Measurements from ENCODE around the gene IGFL2. TPM values are rescaled to one million over a fixed set of nuclear protein-coding genes. Genes with fewer than 3 reads are reported as not detected.

Gene IGFL2
- total and polyA plus RNA-seq, 9 of the 15 experiments (the other 6 are each of a cell fraction or from before 2014, with no cell fraction given): 0.42 to 1.7 (median 0.75) TPM; not detected in 2

DNA sequence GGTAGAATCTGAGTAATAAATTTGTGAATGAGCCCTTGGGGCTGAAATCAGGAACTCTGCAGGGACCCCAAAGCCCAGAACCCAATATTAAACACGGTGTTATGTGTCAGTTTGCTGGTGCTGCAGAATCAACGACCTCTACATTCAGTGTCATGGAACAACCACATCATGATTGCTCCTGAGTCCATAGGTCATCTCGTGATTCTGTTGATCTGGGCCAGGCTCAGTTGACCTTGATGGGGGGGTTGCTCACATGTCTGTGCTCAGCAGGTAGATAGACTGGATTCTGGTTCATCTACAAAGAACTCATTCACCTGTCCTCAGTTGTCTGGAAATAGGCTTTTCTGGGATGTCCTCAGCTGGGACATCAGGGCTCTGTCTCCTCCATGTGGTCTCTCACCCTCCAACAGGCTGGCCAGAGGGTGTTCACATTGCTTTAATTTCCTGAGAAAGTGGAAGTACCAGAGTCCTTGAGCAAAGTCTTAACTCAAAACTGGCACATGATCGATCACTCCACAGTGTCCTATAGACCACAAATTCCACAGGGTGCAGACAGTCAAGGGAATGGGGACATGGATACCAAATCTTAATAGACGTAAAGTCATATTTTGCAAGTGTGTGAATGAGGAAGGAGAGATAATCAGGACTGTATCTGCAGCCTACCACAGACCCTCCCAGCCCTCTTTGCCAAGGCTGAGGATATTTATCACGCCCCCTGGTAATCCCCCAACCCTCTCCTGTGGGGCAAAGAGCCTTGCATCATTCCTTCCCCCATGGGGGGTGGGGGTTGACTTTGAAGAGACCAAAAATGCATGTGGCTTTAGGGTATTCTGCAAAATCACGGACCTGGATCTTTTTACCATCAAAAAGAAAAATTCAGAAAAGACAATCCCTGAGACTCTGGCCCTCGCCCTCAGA lies 42.2 kb downstream of the IGFL2 start:
- no peaks in the 10 kb centered on the region for H3K79me2 ChIP-seq (ENCODE audit: control insufficient read depth, insufficient read depth, low read length)
- no peaks in the 10 kb centered on the region for H3K9me3 ChIP-seq (replicated peaks; ENCODE audit: control insufficient read depth, insufficient read depth, low read depth, low read length)
- no peak for ATAC-seq
- H3K4me1 ChIP-seq (replicated peaks in 1 of 2; ENCODE audit: control insufficient read depth in 2 of 2, insufficient read depth in 2 of 2, low read length in 2 of 2): peaks cover 6 to 7% of the 10 kb centered on the region in 2 experiments; a peak in 4 of 5 replicates
- ChIA-PET CTCF (ENCODE audit: low intra/inter-chr PET ratio) (interaction anchor here (0.9 kb wide), 1 partner anchor 162 kb away, joined by 3 read pairs; no protein-coding TSS in a partner anchor), POLR2A (interaction anchor here (1.5 kb wide), 1 partner anchor 14 kb away, joined by 4 read pairs; no protein-coding TSS in a partner anchor)
- no peaks in the 10 kb centered on the region for H3K36me3 ChIP-seq (ENCODE audit: control insufficient read depth, insufficient read depth, low read length)
- H3K4me2 ChIP-seq (ENCODE audit: insufficient read depth, low read length): no peak overlapping the region
- 21% methylated on average over 8 of the region's 8 CpGs for WGBS (ENCODE audit: insufficient coverage, low coverage, missing lambda C conversion rate)
- no peak overlapping the region for H3K27ac ChIP-seq (ENCODE audit: extremely low read depth, low read depth, low read length)
- H3K27me3 ChIP-seq (ENCODE audit: control insufficient read depth in 2 of 2, insufficient read depth in 2 of 2, low read length in 2 of 2): peaks cover 5 to 37% of the 10 kb centered on the region in 2 experiments; a peak in 4 of 5 replicates
- no peak overlapping the region for H3K9ac ChIP-seq (ENCODE audit: insufficient read depth in 1 of 2, low read depth in 2 of 2, low read length in 2 of 2)
- FAIRE-seq: no peak
- no peaks in the 10 kb centered on the region for H4K20me1 ChIP-seq (replicated peaks; ENCODE audit: control insufficient read depth, insufficient read depth, low read length)
- no peaks in the 10 kb centered on the region for H3K9me1 ChIP-seq (ENCODE audit: control insufficient read depth, insufficient read depth, low read length)
- in situ Hi-C loops (cut with MboI) (no loop called here), intact Hi-C loops (cut with micrococcal nuclease) (loop anchor here (2.0 kb wide), 1 partner anchor 107 kb away; no protein-coding TSS in a partner anchor)
- DNase-seq (ENCODE audit: extremely low read depth in 1 of 4, low spot score in 3 of 4): no peak
- no TSS peak for BruUV-seq (replicated peaks)
- no peak overlapping the region for H3K4me3 ChIP-seq
- H2AFZ ChIP-seq (ENCODE audit: low read depth, low read length): no peak overlapping the region
- TF ChIP-seq ZNF445 (CRISPR knock-in tag; IDR thresholded peaks at IDR 0.05; ENCODE audit: low read depth) (no peak), NR2C2 (CRISPR knock-in tag; IDR thresholded peaks at IDR 0.05) (peak; percentile 50; the same call in 1 of the 2 replicates), NR2C2 (tag; IDR thresholded peaks at IDR 0.05) (no peak), TEAD1 (CRISPR knock-in tag; IDR thresholded peaks at IDR 0.05) (peak in 1 of 2 experiments; percentile 2; a peak in 1 of 4 replicates), RBM17 (IDR thresholded peaks at IDR 0.05; ENCODE audit: borderline replicate concordance, low read depth, low read length) (no peak), ZNF830 (CRISPR knock-in tag; IDR thresholded peaks at IDR 0.05) (peak; percentile 84; the same call in 1 of the 2 replicates), LCOR (CRISPR knock-in tag; IDR thresholded peaks at IDR 0.05) (no peak), ZNF24 (IDR thresholded peaks at IDR 0.05) (no peak), SIX5 (IDR thresholded peaks at IDR 0.05; ENCODE audit: borderline replicate concordance in 1 of 2, insufficient read depth in 1 of 2, low read depth in 1 of 2, low read length in 2 of 2) (no peak)
- TF ChIP-seq, protein P1, sequence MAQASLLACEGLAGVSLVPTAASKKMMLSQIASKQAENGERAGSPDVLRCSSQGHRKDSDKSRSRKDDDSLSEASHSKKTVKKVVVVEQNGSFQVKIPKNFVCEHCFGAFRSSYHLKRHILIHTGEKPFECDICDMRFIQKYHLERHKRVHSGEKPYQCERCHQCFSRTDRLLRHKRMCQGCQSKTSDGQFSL (CRISPR knock-in tag; IDR thresholded peaks at IDR 0.05): peak; percentile 46; the same call in 1 of the 2 replicates
- TF ChIP-seq, protein P1 (tag; IDR thresholded peaks at IDR 0.05): no peak
- TF ChIP-seq, protein P2, sequence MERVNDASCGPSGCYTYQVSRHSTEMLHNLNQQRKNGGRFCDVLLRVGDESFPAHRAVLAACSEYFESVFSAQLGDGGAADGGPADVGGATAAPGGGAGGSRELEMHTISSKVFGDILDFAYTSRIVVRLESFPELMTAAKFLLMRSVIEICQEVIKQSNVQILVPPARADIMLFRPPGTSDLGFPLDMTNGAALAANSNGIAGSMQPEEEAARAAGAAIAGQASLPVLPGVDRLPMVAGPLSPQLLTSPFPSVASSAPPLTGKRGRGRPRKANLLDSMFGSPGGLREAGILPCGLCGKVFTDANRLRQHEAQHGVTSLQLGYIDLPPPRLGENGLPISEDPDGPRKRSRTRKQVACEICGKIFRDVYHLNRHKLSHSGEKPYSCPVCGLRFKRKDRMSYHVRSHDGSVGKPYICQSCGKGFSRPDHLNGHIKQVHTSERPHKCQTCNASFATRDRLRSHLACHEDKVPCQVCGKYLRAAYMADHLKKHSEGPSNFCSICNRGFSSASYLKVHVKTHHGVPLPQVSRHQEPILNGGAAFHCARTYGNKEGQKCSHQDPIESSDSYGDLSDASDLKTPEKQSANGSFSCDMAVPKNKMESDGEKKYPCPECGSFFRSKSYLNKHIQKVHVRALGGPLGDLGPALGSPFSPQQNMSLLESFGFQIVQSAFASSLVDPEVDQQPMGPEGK (CRISPR knock-in tag; IDR thresholded peaks at IDR 0.05; ENCODE audit: borderline replicate concordance): peak; percentile 23; the same call in 1 of the 2 replicates
- TF ChIP-seq, protein P3, sequence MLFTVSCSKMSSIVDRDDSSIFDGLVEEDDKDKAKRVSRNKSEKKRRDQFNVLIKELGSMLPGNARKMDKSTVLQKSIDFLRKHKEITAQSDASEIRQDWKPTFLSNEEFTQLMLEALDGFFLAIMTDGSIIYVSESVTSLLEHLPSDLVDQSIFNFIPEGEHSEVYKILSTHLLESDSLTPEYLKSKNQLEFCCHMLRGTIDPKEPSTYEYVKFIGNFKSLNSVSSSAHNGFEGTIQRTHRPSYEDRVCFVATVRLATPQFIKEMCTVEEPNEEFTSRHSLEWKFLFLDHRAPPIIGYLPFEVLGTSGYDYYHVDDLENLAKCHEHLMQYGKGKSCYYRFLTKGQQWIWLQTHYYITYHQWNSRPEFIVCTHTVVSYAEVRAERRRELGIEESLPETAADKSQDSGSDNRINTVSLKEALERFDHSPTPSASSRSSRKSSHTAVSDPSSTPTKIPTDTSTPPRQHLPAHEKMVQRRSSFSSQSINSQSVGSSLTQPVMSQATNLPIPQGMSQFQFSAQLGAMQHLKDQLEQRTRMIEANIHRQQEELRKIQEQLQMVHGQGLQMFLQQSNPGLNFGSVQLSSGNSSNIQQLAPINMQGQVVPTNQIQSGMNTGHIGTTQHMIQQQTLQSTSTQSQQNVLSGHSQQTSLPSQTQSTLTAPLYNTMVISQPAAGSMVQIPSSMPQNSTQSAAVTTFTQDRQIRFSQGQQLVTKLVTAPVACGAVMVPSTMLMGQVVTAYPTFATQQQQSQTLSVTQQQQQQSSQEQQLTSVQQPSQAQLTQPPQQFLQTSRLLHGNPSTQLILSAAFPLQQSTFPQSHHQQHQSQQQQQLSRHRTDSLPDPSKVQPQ (CRISPR knock-in tag; IDR thresholded peaks at IDR 0.05; ENCODE audit: borderline replicate concordance): no peak

Measured in K562 (cell line).